HG02642 (cell line): Measurements from ENCODE around the gene IRX2.

Experiments
- ATAC-seq: cut with Tn5 transposase; IDR thresholded peaks from one replicate; pipeline ENCODE4 v1.9.1; 2021; ENCODE audit warnings: mild to moderate bottlenecking; ENCODE audit not compliant: unreplicated experiment, poor library complexity

The IRX2 gene

GRCh38 chr5:2756211-2757152, 5.0 kb upstream of the IRX2 start:
- ATAC-seq = no peak

GRCh38 chr5:2755681-2756171, 4.2 kb upstream of the IRX2 start:
- no peak for ATAC-seq

- no peak for ATAC-seq
Observed at GRCh38 chr5:2755076-2755680, 3.7 kb upstream of the IRX2 start.

- no peak for ATAC-seq
Observed at GRCh38 chr5:2754581-2755075, 3.2 kb upstream of the IRX2 start.

GRCh38 chr5:2753452-2754420, 2.3 kb upstream of the IRX2 start:
- ATAC-seq = no peak

DNA sequence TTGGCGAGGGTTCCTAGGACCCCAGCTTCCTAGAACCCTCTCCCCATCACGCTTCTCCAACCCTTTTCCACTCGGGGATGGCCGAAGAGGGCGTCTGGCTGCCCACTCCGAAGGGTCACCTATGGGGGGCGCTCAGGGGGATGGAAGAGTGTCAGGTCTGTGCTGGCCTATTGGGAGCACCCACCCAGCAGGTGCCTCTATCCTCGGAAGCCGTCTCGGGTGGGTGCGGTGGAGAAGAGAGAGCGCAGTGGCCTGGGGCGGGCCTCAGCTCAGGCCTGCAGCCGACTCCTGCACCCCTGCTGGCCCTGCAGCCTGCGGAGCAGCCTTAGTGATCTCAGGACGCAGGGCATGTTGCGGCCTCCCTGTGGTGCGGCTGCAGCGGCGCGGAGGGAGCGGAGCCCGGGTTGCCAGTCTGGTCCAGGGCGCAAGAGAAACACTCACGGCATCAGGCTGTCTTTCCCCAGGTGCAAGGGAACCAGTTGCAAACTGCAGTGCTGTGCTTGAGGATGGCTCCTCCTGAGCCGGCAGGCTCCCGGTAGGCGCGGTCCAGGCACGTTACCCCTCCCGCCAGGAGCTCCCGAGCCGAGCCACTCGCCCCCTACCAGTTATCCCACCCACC, 1.5 kb upstream of the IRX2 start:
- ATAC-seq = no peak

DNA sequence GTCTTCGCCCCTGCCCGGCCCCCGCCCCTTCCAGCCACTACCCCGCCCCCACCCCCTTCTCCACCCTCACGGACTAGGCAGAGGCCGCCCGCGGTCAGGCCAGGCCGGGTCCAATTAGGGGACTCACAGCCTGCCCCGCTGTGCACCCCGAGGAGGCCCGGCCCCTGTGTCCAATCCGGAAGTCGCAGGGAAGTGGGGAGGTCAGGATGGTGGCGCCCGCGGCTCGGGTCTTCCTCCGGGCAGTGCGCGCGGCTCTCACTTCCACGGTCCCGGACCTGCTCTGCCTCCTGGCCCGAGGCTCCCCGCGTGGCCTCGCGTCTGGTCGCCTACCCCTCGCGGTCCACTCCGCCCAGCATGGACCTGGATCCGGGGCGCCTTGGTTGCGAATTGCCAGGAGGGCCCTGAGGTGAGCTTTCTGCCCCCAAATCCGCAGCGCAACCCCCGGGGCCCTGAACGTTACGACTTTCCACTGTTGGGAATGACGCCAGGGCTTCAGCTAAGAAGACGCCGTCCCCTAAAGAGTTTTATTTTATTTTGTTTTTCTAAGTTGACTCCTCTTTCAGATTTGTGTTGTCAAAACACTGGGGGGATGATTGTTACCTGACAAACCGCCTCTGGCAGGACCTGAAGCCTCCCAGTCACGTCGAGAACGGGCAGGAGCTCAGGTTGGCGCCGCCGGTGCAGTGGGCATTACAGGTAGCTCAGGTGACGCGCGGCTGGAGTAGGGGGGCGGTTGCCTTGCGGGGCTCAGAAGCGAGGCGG, 763 bp upstream of the IRX2 start:
- ATAC-seq = no peak

- no peak for ATAC-seq
Observed at GRCh38 chr5:2750758-2751464, 566 bp downstream of the IRX2 start.

GRCh38 chr5:2750026-2750757, 1.3 kb downstream of the IRX2 start:
- ATAC-seq = no peak

- ATAC-seq = no peak
Observed at GRCh38 chr5:2749514-2750025, 1.9 kb downstream of the IRX2 start.

DNA sequence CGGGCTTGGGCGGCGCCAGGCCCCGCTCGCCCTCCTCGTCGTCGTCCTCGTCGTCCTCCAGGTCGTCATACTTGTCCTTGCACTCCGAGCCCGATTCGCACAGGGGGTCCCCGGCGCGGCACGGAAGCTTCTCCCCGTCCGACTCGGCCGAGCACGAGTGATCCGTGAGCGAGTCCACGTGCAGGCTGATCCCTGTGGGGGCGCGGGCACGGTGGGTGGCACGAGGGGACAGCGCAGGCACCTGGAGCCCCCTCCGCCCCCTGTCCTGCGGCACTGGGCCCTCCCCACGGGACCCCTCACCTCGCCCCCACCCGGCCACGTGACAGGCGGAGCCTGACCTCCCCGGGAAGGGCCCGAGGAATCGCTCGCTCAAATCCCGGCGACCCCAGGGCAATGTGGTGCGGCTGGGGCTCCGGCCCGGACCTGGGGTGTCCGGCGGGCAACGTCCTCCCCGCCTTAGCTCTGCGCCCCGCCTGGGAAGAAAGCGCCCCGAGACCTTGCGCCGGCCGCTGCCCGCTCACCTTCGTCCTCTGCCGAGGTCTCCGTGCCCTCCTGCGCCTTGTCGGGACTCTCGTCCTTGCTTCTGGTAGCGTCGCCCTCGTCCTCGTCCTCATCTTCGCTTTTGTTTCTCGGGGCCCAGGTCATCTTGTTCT, 2.5 kb downstream of the IRX2 start:
- ATAC-seq = no peak

DNA sequence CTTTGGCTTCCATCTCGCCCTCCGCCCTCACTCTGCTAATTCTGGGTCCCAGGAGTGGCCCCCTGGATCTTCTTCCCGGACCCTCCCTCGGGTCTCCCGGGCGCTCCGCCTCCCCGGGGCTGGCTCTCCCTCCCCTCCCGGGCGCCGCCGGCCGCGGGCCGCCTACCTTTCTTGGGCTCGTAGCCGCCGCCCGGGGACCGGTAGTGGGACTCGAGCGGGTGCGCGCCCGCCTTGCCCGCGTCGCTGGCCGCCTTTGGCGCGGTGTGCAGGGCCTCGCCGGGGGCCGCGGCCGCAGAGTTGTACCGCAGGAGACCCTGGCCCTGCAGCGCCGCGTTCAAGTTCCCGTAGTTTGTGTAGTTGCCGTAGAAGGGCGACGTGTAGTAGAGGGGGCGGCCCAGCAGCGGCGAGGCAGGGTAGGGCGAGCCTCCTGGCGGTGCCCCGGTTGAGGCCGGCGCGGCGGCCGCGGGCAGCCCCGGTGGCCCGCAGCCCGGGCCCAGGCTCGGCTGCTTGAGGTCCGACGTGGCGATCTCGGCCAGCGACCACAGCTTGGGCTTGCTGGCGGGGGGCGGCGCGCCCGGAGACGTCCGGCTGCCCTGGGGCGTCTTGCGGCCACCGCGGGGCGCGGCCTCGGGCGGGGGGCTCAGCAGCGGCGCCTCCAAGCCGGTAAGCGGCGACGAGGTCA, 3.2 kb downstream of the IRX2 start:
- no peak for ATAC-seq

DNA sequence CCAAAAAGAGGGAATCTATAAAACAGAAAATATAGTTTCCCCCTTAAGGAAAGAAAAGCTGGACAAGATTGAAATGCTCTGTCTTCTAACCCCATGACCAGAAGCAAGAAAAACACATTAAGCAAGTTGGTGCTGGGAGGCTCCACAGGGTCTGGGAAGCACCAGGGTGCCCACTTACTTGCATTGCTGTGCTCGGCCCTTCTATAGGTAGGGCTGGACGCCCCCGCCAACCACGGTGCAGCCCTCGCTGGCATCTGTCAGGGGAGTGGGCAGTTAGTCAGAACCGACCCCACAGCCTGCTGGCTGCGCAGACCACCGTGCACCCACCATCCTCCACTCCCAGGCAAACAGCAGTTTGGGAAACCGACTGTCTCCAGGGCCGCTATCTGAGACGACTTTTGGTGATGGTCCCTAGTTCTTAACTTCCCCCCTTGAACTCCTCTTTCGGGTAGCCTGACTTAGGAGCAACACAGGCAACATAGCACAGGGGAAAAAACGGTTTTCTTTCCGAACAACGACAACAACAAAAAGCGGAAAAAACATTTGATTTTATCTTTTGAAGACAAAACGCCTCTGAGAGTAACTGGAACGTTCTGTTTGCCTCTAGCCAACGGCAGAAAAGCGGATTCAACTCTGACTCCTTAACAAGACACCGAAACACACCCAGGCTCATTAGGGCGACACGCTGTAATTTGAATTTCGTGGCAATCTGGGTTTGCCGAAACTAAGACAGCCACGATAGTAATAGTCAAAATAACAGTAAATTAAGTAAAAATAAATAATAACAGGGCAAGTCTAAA, 3.9 kb downstream of the IRX2 start:
- ATAC-seq = no peak

DNA sequence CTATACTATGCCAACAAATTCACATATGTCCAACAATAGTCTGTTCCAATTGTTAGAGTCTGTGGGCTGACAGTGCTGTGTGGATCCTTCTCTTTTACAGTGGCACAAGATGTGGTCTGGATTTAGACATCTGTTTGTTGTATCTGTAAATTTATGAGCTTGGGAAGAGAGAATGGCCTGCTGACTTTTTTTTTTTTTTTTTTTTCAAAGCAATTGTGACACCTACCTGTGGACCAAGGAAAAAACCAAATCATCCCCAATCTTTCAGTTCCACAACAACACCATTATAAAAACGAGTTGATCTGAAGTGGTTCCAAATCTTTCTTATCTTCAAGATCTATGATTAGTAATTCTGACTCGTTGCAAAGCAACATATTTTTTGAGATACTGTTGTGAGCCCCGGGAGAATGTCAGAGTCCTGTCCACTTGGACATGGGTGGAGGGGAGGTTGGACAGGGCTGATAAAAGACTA, 4.9 kb downstream of the IRX2 start:
- no peak for ATAC-seq

DNA sequence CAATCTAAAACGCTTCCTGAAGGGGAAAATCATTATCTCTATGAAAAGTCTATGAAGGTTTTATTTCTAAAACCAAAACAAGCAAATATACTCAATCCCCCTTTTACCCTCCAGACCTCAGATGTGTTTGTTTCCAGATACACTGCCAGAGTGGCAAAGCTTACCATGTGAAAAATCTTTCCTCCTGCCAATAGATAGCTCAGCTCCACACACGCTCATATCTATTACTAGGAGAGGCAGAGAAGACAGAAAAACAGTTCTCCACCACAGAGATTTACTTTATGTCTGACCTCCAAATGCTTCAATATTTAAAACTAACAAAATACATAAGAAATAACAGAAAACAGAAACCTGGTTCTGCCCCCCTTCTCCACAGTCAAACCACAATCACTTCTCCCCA, 7.0 kb downstream of the IRX2 start:
- no peak for ATAC-seq
